DOHH2 (cell line): ENCODE measurements around the gene SFI1.

Experiments
- H3F3A ChIP-seq: fragments of 200-600 bp; sonication (generic), shearing (Covaris generic); 2 replicates; pipeline ENCODE4 v1.6.0; 2016; ENCODE audit warnings: antibody characterized with exemption, mild to moderate bottlenecking; ENCODE audit not compliant: control insufficient read depth, insufficient read depth
- H3K27ac ChIP-seq: fragments of 200-600 bp; sonication (generic); 2 replicates; pipeline ENCODE4 v1.5.1; 2014; ENCODE audit warnings: low read depth, mild to moderate bottlenecking, low read length, moderate library complexity
- H3K27me3 ChIP-seq: fragments of 200-600 bp; sonication (generic); 2 replicates; pipeline ENCODE4 v1.6.1; 2014; ENCODE audit warnings: mild to moderate bottlenecking, low read length, mixed read lengths; ENCODE audit not compliant: control insufficient read depth
- H3K36me3 ChIP-seq: fragments of 200-600 bp; sonication (generic); 2 replicates; pipeline ENCODE4 v1.6.1; 2014; ENCODE audit warnings: mild to moderate bottlenecking, low read length, moderate library complexity, mixed read lengths; ENCODE audit not compliant: control insufficient read depth
- H3K4me1 ChIP-seq: fragments of 200-600 bp; sonication (generic); 2 replicates; pipeline ENCODE4 v1.6.1; 2014; ENCODE audit warnings: mild to moderate bottlenecking, low read length, mixed read lengths; ENCODE audit not compliant: control insufficient read depth
- H3K4me2 ChIP-seq: fragments of 200-600 bp; sonication (generic); 2 replicates; pipeline ENCODE4 v1.6.0; 2014; ENCODE audit warnings: mild to moderate bottlenecking, low read length, moderate library complexity
- H3K4me3 ChIP-seq: fragments of 200-600 bp; sonication (generic); 2 replicates; pipeline ENCODE4 v1.5.1; 2014; ENCODE audit warnings: mild to moderate bottlenecking, low read length, mixed read lengths
- H3K79me2 ChIP-seq: fragments of 200-600 bp; sonication (generic); 2 replicates; pipeline ENCODE4 v1.6.1; 2014; ENCODE audit warnings: mild to moderate bottlenecking, low read length, mixed read lengths; ENCODE audit not compliant: control insufficient read depth
- H3K9me2 ChIP-seq: fragments of 200-600 bp; sonication (generic); replicated peaks from 2 replicates; pipeline ENCODE4 v1.6.1; 2014; ENCODE audit warnings: mild to moderate bottlenecking, low read length, mixed read lengths; ENCODE audit not compliant: control insufficient read depth
- H3K9me3 ChIP-seq: fragments of 200-600 bp; sonication (generic); 2 replicates; pipeline ENCODE4 v1.6.1; 2014; ENCODE audit warnings: antibody characterized with exemption, low read length, mixed read lengths; ENCODE audit not compliant: control insufficient read depth, insufficient read depth
- H4K20me1 ChIP-seq: fragments of 200-600 bp; sonication (generic); 2 replicates; pipeline ENCODE4 v1.6.0; 2014; ENCODE audit warnings: low read depth, mild to moderate bottlenecking, antibody characterized with exemption, low read length, moderate library complexity; ENCODE audit not compliant: control insufficient read depth, insufficient read depth
- CTCF ChIP-seq: fragments of 200-600 bp; sonication (generic); IDR thresholded peaks from one replicate; pipeline ENCODE4 v1.5.1; 2014; ENCODE audit warnings: antibody characterized with exemption, mild to moderate bottlenecking, low read depth, low read length; ENCODE audit not compliant: poor library complexity, severe bottlenecking
- EZH2phosphoT487 ChIP-seq: fragments of 200-600 bp; sonication (generic); IDR thresholded peaks from 2 replicates; pipeline ENCODE4 v1.6.1; 2017; ENCODE audit warnings: borderline replicate concordance, mild to moderate bottlenecking, antibody characterized with exemption, low read length, moderate library complexity, mixed read lengths

SFI1 gene

GRCh38 chr22:31561970-31562369, 65.6 kb downstream of the SFI1 start:
- TF ChIP-seq CTCF (no peak), EZH2phosphoT487 (no peak)
- H3K79me2 ChIP-seq: 0 out of 2 replicates have a peak, but pooled peaks cover under 1% of the 10 kb centered on the region

GRCh38 chr22:31566484-31566883, 70.1 kb downstream of the SFI1 start:
- Histone ChIP-seq H3K4me3 (no peak overlapping the region), H3K4me1 (no peaks in the 10 kb centered on the region), H3K9me3 (no peaks in the 10 kb centered on the region), H3K9me2 (no peaks in the 10 kb centered on the region), H3K79me2 (no peaks in the 10 kb centered on the region), H3K4me2 (no peak overlapping the region), H3F3A (0 out of 2 replicates have a peak, but pooled peaks cover 2% of the 10 kb centered on the region), H3K36me3 (peaks cover 51% of the 10 kb centered on the region), H4K20me1 (peaks cover 2% of the 10 kb centered on the region; the same call in 1 of the 2 replicates), H3K27me3 (no peaks in the 10 kb centered on the region), H3K27ac (no peak overlapping the region)
- TF ChIP-seq EZH2phosphoT487 (no peak), CTCF (no peak)

More at GRCh38 chr22:31561970-31562369, 65.6 kb downstream of the SFI1 start:
- H3K9me2 ChIP-seq: no peaks in the 10 kb centered on the region
- no peaks in the 10 kb centered on the region for H3K27me3 ChIP-seq
- H3K9me3 ChIP-seq: no peaks in the 10 kb centered on the region
- H3K27ac ChIP-seq: no peak overlapping the region
- no peaks in the 10 kb centered on the region for H3F3A ChIP-seq
- H4K20me1 ChIP-seq: peaks cover 2% of the 10 kb centered on the region; the same call in 1 of the 2 replicates
- peaks cover 61% of the 10 kb centered on the region for H3K36me3 ChIP-seq
- no peak overlapping the region for H3K4me3 ChIP-seq
- no peaks in the 10 kb centered on the region for H3K4me1 ChIP-seq
- no peak overlapping the region for H3K4me2 ChIP-seq

GRCh38 chr22:31567196-31567595, 70.9 kb downstream of the SFI1 start:
- Histone ChIP-seq H3K4me1 (no peaks in the 10 kb centered on the region), H3K9me2 (no peaks in the 10 kb centered on the region), H4K20me1 (no peaks in the 10 kb centered on the region), H3F3A (0 out of 2 replicates have a peak, but pooled peaks cover 2% of the 10 kb centered on the region), H3K4me3 (no peak overlapping the region), H3K9me3 (no peaks in the 10 kb centered on the region), H3K27ac (no peak overlapping the region), H3K27me3 (no peaks in the 10 kb centered on the region), H3K4me2 (no peak overlapping the region), H3K36me3 (peaks cover 44% of the 10 kb centered on the region), H3K79me2 (no peaks in the 10 kb centered on the region)
- TF ChIP-seq EZH2phosphoT487 (no peak), CTCF (no peak)
